ENCODE data around the gene ST6GAL2.

ST6GAL2 gene

DNA sequence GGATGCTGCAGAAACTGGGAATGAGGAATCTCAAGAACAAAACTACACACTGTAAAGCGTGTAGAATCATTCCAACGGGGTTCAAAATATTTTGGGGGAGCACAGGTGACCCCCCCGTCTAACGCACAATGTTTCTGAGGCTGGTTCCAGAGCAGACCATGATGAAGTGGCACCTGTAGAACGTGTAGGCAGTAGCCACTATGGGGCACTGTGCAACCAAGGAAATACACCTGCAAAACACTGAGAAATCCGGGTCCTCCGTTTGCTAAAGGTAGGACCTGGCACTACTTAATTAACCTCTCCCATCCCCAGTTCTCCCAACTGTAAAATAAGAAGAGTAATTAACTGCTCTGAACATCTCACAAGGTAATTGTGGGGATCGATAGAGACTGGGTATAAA is 22.6 kb downstream of the ST6GAL2 start:
- DNase-seq (ENCODE audit: low spot score) = no peak

DNA sequence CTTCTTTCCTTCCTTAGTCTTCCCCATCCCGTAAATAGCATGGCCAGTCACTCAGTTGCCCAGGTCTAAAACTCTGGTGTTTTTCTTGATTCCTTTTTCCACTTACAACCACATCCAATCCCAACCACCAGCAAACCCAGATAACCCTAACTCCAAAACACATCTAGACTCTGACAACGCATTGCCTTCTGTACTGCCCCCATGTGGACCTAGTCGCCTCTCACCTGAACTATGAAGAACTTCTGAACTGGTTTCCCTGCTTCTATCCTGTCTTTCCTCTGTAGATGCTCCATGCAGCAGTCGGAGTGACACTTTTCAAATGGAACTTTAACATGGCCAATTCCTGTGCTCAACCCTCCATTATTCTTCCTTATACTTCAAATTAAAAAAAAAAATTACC is 26.5 kb downstream of the ST6GAL2 start:
- DNase-seq (ENCODE audit: low spot score) = no peak

DNA sequence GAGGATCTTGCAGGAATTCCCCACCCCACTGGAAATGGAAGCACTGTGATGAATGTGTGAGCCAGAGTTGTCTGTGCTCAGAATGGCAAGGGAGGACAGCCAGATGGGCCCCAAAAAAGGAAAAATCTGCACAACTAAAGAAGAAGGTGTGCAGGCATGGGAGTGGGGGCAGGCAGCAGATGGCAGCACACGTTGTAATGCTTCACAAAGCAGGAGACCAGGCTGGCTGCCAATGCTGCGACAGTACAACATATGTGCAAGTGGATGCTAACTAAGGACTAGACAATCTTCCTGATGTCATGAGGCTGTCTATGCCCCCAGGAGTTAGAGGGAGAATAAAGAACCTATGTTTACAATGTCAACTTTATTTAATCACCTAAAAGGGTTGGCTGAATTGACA is 27.2 kb downstream of the ST6GAL2 start:
- no peak for DNase-seq (ENCODE audit: low spot score)

DNA sequence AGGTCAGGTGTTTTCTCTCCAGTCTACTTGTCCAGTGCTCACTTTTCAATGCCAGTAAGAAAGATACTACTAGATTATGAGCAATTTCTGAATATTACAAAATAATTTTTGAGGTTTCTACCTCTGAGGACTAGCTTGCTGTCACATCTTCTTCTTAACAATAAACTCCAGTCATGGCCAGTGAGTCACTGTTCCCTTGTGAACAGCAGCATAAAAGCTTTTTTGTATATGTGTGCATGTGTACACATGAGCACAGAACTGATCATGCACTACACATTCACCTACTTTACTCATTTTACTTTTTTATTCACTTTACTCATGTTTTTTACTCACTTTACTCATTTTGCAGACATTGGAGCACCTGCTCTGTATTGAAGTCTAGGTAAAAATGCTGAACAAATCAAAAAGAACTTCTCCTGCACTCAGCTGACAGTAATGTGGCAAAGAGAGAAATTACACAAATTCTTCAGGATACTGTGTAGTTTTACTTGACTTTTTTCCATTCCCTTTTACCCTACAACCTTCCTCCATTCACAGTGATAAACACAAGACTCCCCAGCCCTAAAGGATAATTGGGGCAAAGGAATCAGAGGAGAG is 28.0 kb downstream of the ST6GAL2 start:
- no peak for DNase-seq (ENCODE audit: low spot score)

DNA sequence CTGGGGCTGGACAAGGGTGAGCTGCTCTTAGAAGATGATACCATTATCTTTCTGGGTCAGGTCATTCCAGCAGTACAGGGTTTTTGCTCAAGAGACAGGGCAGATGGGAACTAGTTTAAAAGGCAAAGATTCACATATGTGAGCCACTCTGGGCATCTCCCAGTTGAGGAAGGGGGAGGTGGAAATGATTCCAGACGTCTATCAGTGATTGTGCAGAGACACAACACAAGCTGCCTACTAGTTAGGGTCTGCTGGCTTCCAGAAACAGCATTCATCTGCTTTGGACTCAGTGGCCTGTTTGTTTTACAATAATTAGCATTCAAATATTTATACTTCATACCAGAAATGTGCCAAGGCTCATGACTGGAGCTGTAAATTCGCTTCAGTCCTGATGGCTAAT is 32.3 kb downstream of the ST6GAL2 start:
- no peak for DNase-seq (ENCODE audit: low spot score)

DNA sequence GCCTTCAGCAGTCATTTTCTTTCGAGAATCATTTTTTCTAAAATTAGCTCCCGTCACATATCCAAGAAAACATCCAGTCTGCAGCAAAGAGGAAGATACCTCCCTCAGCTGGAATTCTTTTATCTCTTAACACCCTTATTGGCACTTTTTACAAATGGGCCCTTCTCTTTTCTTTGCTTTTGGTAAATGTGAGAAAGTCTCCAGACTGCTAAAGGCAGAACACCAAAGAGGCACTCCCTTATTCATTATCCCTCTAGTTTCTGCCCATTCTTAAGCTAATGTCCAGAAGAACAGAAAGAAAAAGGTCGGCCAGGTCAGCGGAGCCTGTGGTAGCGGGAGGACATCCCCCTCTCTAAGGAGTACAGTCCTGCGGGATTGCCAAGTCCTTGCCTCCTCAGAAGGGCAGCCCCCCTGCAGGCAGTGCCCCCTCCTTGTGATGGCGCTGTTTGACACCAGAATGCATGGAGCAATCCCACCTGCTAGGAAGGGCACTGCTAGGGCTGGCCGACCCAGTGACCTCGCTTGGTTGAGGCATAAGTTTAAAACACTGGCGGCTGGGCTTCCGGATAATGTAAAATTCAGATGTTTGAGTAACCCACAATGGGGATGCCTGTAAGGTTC is 34.0 kb downstream of the ST6GAL2 start:
- DNase-seq (ENCODE audit: low spot score) = no peak

DNA sequence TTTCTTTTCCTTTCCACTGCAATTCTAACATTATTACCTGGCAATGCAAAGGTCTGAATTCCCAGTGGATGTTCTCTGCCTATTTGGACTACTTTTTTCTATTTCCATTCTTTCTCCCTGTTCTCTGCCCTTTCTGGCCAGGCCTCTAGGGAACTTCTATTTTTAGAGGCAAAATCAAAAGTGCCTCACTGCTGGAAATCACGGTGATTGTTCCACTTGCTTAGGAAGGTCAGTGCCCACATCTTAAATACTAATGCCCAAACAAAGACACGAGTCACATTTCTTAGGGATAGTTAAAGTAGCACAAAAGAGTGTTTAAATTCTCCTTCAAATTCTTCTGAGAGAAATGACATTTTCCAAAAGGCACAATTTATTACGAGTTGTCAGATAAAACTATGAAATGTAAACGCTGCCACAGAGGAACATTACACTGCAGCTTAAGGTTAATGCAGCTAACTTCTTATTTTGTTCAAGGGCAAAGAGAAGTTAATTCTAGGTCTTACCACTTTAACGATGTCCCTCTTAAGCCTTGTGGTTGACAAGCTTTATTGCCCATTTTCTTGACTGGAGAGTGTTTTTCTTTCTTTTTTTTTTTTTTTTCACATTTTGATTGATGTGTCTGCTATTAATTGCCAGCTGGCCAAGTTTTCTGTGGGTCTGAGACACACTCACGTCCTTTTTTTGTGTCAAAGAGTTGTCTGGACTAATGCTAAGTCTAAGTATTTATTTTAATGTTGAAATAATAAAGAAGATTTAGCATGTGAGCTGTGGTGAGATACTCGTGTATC is 34.7 kb downstream of the ST6GAL2 start:
- DNase-seq (ENCODE audit: low spot score) = no peak

DNA sequence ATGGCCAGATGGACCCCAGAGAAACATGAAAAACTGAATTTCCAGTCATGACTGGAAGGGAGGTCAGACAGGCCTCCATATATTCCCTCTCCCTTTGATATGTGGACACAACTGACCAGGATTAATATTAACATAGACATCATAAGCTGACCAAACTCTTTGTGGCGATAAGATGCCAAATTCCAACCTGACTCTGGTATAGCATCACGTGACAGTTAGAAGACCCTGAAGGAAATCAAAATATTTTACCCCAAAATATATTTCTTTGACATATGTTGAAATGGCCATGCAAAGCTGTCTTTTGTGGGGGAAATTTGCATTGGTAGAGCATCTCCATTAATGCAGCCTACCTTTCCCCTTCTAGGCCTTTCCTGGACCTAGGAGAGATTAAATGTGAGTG is 36.7 kb downstream of the ST6GAL2 start:
- DNase-seq (ENCODE audit: low spot score) = no peak

DNA sequence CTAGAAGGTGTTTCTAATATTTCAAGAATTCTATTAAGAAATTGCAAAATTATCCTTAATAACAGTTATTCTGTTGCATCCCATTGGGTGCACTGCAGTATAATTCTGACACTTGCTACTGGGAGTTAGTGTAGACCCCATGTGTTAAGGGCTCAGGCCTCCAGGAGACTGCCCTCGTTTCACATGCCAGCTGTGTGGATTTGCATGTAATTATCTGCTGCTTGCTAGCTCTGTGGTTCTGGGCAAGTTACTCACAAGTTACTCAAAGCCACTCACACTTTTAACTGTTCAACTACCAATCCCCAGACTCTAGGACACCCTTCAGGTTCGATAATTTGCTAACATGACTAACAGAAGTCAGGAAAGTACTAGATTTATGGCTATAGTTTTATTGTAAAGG is 38.6 kb downstream of the ST6GAL2 start:
- no peak for DNase-seq (ENCODE audit: low spot score)

DNA sequence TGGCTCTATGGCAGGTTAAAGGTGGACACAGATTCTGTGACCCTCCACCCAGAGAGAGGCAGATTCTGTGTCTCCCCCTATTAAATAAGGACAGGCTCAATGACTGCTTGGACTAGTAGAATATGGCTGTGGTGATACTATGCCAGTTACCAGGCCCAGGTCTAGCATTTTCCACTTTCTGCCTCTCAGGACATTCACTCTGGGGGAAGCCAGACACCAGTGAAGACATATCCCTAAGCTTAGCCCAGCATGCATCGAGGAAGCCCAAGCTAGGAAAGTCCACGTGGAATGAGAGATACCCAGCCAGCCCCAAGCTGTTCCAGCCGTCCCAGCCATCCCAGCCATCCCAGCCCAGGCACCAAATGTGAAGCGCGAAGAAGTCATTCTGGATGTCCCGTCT is 40.3 kb downstream of the ST6GAL2 start:
- no peak for DNase-seq (ENCODE audit: low spot score)

DNA sequence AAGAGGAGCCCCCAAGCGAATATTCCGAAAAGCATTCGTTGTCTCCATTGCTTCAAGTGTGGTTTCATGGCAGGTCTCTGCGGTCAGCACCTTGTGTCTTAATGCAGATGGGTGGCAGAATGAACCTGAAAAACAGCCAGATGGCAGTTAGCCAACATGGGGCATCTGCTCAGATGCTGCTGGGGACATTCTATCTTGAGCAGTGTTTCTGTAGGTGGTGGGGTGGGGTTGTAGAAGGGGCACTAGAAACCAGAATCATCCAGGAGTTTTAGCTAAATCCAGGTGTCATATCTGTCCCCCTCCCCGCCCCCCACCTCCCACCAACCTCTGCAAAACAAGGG is 42.1 kb downstream of the ST6GAL2 start:
- DNase-seq (ENCODE audit: low spot score) = no peak

DNA sequence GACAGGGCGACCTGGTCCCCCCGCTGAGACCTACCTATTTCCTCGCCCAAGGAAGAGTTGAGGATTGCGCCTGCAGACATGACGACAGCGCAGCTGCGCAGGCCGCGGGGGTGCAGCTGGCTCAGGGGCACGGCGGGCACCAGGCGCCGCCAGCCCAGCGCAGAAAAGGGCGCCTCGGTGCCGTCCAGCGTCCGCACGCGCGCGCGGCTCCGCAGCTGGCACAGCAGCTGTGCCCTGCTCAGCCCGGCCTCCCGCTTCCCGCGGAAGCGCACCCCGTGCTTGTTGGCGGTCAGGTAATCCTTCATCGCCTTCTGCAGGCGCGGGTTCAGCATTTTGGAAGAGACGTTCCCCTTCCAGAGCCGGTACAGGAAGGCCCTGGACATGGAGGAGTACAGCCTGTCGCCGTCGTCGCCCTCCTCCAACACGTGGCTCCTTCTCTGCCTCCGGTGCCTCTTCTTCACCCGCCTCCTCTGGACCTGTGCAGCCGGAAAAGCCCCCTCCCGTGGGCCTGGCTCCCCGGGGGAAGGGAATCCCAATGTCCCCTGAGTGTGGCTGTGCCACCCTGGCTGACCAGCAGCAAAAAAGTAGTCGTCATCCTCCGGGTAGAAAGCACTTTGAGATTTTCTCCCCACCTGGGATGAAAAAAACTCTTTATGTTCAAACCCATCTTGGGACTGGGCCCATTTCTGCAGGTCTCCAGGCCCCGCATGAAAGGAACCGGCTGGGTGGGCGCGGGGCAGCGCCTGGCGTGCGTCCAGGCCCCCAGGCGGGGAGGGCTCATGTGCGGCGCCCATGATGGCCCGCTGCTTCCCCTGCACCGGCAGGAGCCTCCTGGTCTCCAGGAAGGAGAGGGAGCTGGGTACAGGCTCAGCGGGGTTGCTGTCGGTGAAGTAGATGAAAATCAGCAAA is 42.7 kb downstream of the ST6GAL2 start:
- DNase-seq (ENCODE audit: low spot score) = no peak

DNA sequence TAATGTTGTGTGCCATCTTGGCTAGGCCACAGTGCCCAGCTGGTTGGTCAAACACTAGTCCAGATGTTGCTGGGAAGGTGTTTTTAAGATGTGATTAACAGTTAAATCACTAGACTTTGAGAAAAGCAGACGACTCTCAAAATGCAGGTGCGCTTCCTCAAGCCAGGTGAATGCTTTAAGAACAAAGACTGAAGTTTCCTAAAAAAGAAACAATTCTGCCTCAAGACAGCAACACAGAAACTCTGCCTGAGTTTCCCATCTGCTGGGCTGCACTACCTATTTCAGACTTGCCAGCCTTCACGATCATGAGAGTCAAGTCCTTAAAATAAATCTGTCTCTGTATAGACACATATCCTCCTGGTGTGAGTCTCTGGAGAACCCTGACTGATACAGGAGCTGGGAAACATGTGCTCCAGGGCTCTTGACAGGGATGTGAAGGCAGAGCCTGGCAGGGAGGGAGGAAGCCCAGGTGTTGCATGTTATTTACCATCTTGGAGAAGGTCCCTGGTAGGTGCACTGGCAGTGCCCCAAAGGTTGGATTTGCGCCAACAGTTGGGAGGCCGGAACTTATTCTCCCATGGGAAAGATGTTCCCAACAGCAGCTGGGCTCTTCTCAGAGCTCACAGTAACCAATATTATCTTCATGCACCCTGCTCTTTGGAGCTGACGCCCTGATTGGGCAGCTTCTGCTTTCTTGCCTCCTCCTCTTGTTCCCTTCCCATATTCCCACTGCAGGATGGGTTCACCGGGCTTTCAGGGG is 43.9 kb downstream of the ST6GAL2 start:
- no peak for DNase-seq (ENCODE audit: low spot score)

DNA sequence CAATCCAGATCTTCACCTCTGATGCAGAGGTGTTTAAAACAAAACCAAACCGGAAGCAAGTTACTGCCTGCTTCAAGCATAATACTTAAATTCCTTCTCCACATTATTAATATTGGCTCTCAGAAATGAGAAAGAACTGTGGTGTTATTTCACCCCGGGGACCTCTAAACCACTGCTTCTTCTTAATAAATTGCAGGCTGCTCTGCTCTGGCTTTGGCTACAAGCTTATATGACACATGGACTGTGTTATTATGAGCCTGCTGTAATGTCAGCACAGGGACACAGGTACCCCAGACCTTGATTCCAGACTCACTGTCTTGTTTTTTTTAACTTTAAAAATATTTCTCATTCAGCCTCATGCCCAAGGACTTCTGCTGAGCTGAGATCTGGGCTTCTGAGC is 45.1 kb downstream of the ST6GAL2 start:
- DNase-seq (ENCODE audit: low spot score) = no peak

DNA sequence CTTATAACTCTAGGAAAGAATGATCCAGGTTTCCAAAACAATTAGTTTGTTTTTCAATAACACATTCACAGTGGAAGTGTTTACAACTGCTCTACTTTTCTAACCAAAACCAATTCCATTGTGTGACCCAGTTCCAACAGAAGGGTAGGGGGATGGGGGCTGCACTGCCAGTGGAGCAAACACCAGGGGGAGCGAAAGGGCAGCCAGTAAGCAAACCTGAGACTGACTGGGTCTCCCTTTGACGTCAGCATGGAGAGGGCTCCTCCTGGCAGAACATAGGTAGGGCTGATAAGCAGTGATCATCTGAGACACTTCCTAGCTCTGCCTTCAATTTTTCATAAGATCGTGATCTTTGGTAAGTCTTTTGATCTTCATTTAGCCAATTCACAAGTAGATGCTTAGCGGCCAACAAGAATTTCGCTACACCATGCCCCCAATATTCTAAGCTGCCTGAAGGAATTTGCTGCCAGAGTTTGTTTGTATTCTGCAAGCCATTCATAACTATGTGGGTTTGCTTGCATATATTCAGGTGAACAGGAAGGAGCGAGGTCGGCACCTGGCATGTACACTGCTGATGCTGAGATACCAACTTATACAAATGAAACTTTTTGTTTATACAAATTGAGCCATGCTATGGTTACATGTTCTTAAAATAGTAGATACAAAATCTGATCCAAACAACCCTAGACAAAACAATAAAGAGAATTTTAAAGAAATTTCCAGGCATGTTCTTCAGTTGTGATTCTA is 45.9 kb downstream of the ST6GAL2 start:
- no peak for DNase-seq (ENCODE audit: low spot score)

DNA sequence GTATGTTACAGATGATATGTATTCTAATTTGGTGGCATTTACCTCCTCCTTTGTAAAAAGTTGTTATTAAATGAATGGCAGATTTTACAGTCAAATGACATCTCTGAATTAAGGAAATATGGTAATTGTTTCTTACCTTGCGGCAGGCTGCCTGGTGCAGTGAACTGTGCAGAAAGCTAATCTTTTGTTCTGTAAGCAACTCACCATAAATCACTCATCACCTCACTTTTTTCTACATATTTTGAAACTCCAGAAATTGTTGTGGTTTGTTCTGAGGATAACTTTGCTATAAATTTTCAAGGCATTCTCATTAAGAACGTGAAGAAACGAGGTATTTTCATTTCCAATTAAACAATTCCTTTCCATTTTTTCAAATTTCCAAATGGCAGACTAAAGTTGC is 52.7 kb downstream of the ST6GAL2 start:
- DNase-seq (ENCODE audit: low spot score) = no peak

DNA sequence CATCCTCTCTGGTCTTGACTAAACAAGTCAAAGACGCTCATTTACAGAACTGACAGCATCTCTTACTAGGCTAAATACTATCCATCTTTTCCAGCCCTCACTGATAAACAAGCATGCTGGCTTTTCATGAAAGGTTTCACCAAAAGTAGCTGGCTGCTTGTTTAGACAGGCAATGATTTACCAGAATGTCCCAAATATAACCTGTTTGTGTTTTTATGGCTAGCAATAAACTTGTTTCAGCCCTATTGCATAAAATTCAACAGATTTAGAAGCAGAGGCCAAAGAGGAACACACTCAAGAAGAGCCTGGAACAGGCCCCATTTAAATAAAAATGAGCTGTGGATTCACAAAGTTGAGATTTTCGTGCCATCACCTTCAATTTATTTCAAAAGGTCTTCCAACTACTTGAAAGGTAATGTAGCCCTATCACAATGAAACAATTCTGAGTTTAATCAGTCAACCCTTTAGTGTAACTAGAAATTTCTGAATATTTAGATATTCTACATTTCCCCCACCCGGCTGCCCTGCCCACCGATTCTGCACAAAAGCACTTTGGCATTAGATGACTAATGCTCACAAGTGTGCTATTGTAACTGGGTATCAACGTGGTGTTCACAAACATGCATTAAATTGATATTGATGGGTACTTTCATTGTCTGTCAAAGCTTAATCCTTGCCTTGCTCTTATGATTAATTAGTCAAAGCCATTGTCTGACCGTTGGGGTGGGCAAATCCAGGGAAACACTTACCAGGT is 54.0 kb downstream of the ST6GAL2 start:
- no peak for DNase-seq (ENCODE audit: low spot score)

DNA sequence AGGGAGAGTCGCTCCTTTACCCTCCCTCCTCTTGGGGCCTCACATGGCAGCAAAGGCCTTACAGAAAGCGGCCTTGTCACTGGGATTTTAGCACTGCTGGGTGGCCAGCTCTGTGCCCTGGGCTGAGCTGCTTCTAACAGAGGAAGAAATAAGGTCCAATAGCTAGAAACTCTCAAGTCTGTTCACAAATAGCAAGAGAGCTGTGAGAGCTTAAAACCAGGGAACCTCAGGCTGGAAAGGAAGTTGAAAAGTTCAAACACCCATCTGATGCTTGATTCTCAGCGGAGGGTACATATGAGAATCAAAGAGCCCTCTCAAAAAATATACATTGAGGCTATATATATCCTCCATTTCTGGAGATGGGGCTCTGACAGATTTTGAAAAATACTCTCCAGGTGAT is 54.7 kb downstream of the ST6GAL2 start:
- DNase-seq (ENCODE audit: low spot score) = no peak

DNA sequence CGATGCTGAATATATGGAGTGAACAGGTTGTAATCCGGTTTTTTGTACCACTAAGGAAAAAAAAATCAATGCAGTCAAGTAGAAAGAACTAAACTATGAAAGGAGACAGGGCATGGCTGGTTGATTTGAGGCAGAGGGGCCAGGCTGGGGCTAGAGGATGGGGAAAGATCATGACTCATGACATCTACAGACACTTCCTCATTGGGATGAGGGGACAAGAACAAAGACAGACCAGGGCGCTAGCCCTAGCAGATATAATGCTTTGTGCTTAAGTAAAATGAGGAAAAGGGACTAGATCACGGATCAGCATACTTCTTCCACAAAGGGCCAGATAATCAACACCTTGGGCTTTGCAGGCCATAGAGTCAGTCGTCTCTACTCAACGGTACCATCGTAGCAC is 55.8 kb downstream of the ST6GAL2 start:
- no peak for DNase-seq (ENCODE audit: low spot score)

DNA sequence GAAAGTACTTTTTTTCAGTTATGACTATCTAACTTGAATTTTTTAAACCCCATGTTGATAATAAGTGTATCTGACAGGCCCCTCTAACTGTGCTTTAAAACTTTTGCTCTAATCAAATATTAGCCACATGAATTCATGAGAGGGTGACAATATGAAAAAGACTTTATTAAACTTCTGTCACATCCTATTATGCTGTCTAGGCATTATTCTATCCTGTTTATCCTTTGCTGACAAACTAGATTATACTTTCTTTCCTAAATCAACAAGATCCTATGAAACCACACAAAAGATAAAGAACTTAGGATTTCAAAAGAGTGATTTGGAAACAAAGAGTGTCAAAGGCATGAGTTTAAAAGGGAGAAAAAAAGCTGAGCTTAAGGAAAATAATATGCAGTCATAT is 57.8 kb downstream of the ST6GAL2 start:
- DNase-seq (ENCODE audit: low spot score) = no peak

Data from CD4-positive, alpha-beta T cell treated with Interleukin-15 for 4 hours (primary cell).